ENCODE measurements around the gene CRACR2B.

The CRACR2B gene

DNA sequence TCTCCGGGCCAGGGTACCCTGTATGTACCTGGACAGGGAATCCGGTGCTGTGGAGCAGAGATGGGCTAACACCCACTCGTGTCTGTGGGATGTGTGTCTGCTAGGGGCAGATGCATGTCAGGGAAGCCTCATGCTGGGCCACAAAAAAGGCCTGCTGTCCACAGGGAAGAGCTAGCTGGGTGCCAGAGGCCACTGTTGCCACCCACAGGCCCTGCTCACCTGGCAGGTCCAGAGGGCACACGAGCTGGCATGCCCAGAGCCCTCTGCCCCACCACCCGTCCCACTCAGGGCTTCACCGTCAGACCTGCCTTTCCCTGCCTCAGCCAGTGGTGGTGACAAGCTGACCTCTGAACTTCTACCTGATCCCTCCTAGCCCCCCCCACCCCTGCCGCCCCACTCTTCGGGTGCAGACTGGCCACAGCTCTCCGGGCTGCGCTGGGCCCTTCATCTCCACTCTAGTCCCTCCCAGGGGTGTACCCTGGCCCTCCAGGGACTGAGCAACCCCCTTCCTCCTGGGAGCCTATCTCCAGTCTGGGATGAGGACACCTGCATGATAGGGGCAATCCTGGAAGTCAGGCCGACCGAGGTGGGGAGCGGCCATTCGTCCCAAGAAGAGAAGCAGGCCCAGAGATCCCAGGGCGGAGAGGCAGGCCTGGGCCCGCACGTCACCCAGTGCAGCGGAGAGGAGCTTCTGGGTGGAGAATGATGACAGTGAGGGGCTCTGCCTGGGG is 31.0 kb upstream of the CRACR2B start:
- H3K4me3 ChIP-seq = peak overlapping the region; percentile 87
- no peak for DNase-seq (ENCODE audit: low spot score)
- TF ChIP-seq, protein P1, sequence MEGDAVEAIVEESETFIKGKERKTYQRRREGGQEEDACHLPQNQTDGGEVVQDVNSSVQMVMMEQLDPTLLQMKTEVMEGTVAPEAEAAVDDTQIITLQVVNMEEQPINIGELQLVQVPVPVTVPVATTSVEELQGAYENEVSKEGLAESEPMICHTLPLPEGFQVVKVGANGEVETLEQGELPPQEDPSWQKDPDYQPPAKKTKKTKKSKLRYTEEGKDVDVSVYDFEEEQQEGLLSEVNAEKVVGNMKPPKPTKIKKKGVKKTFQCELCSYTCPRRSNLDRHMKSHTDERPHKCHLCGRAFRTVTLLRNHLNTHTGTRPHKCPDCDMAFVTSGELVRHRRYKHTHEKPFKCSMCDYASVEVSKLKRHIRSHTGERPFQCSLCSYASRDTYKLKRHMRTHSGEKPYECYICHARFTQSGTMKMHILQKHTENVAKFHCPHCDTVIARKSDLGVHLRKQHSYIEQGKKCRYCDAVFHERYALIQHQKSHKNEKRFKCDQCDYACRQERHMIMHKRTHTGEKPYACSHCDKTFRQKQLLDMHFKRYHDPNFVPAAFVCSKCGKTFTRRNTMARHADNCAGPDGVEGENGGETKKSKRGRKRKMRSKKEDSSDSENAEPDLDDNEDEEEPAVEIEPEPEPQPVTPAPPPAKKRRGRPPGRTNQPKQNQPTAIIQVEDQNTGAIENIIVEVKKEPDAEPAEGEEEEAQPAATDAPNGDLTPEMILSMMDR (IDR thresholded peaks at IDR 0.05) = no peak
- H3K27ac ChIP-seq = peak overlapping the region; percentile 66 to 86

DNA sequence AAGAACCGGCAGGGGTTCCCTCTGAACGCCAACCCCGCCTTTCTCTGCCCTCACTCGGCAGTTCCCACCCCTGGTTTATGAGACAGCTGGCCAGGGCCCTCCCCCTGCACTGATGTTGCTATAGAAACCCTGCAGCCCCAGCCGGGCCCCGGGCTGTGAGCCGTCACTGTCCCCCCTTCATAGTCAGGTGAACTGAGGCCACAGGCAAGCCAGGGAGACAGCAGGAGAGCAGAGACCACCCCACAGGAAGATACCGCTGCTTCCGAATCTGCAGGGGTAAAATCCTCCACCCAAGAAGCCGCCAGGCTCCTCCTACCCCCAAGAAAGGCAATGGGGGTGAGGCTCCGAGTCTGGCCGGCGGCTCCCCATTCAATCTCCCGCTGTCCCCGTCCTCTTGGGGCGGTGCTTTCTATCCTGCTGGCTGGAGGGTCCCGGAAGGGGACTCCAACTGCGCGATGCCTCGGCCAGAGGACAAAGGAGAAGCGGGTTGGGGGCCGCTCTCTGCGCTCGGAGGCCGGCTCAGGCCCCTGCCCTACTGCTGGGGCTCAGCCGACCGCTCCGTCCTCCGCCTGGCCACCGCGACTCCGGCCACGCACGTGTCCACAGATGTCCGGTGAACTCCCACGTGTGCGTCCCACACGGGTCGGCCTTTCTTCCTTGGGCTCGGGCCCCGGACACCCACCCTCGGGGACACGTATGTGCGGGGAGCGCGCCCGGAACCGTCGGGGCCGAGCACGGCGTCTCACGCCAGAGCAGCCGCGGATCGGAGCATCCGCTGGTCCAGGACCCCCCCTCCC is 30.2 kb upstream of the CRACR2B start:
- DNase-seq (ENCODE audit: low spot score) = peak; percentile 87
- peak overlapping the region; percentile 87 for H3K4me3 ChIP-seq
- TF ChIP-seq, protein P1 (IDR thresholded peaks at IDR 0.05) = no peak
- H3K27ac ChIP-seq = peak overlapping the region; percentile 66 to 86

DNA sequence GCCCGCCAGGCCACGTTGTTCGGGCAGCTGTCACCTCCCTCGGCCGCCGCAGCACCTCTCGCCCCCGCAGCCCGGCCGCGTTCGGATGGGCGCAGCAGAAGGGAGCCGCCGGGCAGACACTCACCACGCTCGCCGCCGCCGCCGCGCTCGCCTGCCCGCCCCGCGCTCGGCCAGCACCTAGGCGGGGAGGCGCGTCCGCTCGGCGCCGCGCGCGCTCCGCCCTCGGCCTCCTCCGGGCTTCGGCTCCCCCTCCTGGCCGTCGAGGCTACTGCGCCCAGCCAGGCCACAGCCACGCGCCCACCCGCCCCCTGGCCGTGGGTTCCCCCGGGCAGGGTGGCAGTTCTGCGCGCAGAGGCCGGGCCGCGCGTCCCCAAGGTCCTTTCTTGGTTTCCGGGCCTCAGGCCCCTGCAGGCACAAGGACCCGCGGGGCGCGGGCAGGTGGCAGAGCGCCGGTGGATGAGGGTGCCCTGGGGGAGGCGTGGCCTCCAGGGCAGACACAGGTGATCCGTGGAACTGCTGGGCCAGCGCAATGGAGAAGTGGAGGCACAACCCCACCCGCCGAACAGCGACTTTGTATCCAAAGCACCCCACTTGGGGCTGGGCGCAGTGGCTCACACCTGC is 29.5 kb upstream of the CRACR2B start, which contains the start of gene SLC25A22:
Gene SLC25A22 (minus strand): TSS at position 189 of the 621 bp plus-strand sequence. CDS start 3,275 bp downstream, outside the sequence.
- Histone ChIP-seq H3K27ac (peak within 1 kb of the TSS; percentile 66 to 86), H3K4me3 (peak within 1 kb of the TSS; percentile 87)
- DNase-seq (ENCODE audit: low spot score) = no peak
- TF ChIP-seq, protein P1 (IDR thresholded peaks at IDR 0.05) = peak; percentile 89

DNA sequence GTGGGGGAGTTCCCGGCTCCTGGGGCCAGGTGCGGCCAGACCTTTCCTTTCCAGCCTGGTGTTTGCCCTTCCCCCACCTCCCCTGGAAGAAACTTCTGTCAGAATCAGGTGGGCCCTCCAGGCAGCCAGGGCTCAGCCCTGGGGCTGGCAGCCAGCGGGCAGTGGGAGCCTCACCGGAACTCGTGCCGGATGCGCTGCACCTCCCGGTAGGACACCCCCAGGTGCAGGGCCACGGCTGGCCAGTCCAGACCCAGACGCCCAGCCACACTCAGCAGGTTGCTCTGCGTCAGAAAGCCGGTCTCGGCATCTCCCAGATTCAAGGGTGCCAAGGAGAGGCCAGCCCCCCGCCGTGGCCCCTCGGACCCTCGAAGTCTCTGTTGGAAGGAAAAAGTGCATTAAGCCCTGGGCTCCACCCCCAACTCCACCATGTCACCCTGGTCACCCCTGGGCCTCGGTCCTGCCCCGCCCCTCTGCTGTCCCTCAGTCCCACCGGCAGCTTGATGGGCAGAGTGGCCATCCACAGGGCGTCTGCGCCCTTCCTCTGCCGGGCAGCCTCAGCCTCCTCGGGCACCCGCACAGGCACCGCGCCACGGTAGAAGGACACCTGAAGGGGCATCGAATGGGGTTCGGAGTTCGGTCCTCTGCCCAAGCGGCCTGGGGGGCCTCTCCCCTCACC is 27.9 kb upstream of the CRACR2B start:
- Histone ChIP-seq H3K27ac (no peak overlapping the region), H3K4me3 (no peak overlapping the region)
- DNase-seq (ENCODE audit: low spot score) = no peak
- TF ChIP-seq, protein P1 (IDR thresholded peaks at IDR 0.05) = no peak

DNA sequence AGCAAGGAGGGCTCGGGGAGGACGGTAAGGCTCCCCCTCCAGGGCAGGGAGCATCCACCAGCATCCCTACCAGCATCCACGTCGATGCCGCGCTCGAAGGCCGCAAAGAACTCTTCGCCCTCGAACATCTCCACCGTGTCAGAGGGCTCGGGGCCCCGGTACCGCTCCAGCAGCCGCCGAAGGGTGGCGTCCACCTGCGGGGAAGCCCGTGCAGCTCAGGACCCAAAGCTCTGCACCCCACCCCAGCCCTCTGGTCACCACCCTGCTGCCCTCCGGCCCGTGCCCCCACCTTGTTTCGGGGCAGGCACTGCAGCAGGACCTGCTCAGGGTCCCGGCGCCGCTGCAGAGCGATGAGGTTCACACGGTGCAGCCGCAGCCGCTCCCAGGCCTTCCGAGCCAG is 27.2 kb upstream of the CRACR2B start:
- no peak overlapping the region for H3K27ac ChIP-seq
- DNase-seq (ENCODE audit: low spot score) = no peak
- H3K4me3 ChIP-seq = no peak overlapping the region
- TF ChIP-seq, protein P1 (IDR thresholded peaks at IDR 0.05) = no peak

DNA sequence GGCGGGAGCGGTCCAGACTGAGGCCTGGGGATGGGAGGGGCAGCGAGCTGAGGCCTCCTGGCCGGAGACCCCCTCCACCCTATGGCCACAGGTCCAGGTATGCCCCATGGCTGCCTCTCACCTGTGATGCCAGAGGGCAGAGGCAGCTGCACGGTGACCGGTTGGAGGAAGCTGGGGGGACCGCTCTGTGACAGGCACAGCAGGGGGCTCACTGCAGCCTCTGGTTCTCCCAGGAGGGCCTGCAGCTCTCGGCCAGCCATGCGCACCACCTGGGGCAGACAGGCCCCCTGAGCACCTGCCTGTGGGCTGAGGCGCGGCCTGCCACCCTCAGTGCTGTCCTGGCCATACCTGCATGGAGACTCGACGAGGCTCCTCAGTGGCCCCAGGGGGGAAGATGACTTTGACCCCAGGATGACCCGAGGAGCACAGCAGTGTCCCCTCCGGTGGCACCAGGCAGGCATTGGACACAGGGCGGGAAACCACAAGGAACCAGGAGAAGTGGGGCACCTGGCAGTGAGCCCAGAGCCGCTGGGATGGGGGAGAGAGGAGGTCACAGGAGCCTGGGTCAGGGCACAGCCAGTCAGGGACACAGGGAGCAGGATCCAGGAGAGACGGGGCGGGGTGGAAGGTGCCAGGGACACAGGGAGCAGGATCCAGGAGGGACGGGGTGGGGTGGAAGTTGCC is 26.5 kb upstream of the CRACR2B start:
- no peak for DNase-seq (ENCODE audit: low spot score)
- Histone ChIP-seq H3K27ac (no peak overlapping the region), H3K4me3 (no peak overlapping the region)
- TF ChIP-seq, protein P1 (IDR thresholded peaks at IDR 0.05) = no peak

Data from coronary artery (tissue), 2 donors.